K562 (cell line): Measurements from ENCODE around the gene CTBP2. TPM values are rescaled to one million over a fixed set of nuclear protein-coding genes. Genes with fewer than 3 reads are reported as not detected.

Experiments
- ATAC-seq: fragments of 200-7000 bp; cut with Tn5 transposase; 3 replicates; pipeline ENCODE4 v1.9.1; 2020; ENCODE audit warnings: moderate library complexity
- BruUV-seq: library from RNA; stranded (reverse); fragments of 400-500 nt; replicated peaks from 2 replicates; lab custom pipeline; 2021; lab: Mats Ljungman, UMichigan
- CTCF ChIA-PET: fragments of 300-600 bp; formaldehyde crosslinking; extraction: SDS; loops from one replicate; lab custom pipeline; 2021; ENCODE audit warnings: low intra/inter-chr PET ratio; lab: Yijun Ruan, JAX
- POLR2A ChIA-PET: fragments of 300-600, 350-650 bp; sonication (Branson Sonifier 250); formaldehyde crosslinking; extraction: SDS; loops from one replicate; lab custom pipeline; 2021; ENCODE audit warnings: antibody characterized with exemption, inconsistent platforms; lab: Yijun Ruan, JAX
- DNase-seq, 4 experiments: peaks; one replicate each; pipeline versions ENCODE4 v3.0.0 to v3.0.0-alpha.2; 2011 to 2018; ENCODE audit warnings: low spot score in 3 of 4, mixed read lengths in 3 of 4; ENCODE audit errors: extremely low read depth in 1 of 4
- FAIRE-seq: peaks from 2 replicates; lab custom pipeline; 2011; peaks lifted over from hg19 to GRCh38; lab: Jason Lieb, UNC
- H2AFZ ChIP-seq: 2 replicates; pipeline ENCODE4 v1.6.0; 2011; ENCODE audit warnings: low read depth, low read length, control low read depth, inconsistent platforms
- H3K27ac ChIP-seq: fragments of 200-600 bp; 3 replicates; pipeline ENCODE4 v1.8.0; 2011; ENCODE audit warnings: low read depth, mild to moderate bottlenecking, control low read depth, inconsistent platforms, low read length, moderate library complexity, mixed read lengths; ENCODE audit errors: extremely low read depth
- H3K27me3 ChIP-seq, 2 experiments: fragments of 300-600 bp in 1 of 2; 2 replicates in 1 of 2; 3 replicates in 1 of 2; pipeline versions ENCODE4 v1.6.0 to v1.8.0; 2011; ENCODE audit warnings: inconsistent platforms in 2 of 2, low read length in 2 of 2, mild to moderate bottlenecking in 1 of 2, mixed read lengths in 1 of 2, moderate library complexity in 1 of 2; ENCODE audit not compliant: control insufficient read depth in 2 of 2, insufficient read depth in 2 of 2
- H3K36me3 ChIP-seq: fragments of 300-600 bp; 3 replicates; pipeline ENCODE4 v1.8.0; 2011; ENCODE audit warnings: mild to moderate bottlenecking, low read length, inconsistent platforms; ENCODE audit not compliant: control insufficient read depth, insufficient read depth
- H3K4me1 ChIP-seq, 2 experiments: fragments of 200-600 bp in 1 of 2; replicated peaks in 1 of 2; 2 replicates in 1 of 2; 3 replicates in 1 of 2; pipeline versions ENCODE4 v1.5.1 to v1.8.0; 2011; ENCODE audit warnings: inconsistent platforms in 2 of 2, low read length in 2 of 2, mild to moderate bottlenecking in 1 of 2, mixed read lengths in 1 of 2, moderate library complexity in 1 of 2; ENCODE audit not compliant: control insufficient read depth in 2 of 2, insufficient read depth in 2 of 2
- H3K4me2 ChIP-seq: 2 replicates; pipeline ENCODE4 v1.6.1; 2011; ENCODE audit warnings: low read length, control low read depth, inconsistent platforms, mixed read lengths; ENCODE audit not compliant: insufficient read depth
- H3K4me3 ChIP-seq: fragments of 200-600 bp; sonication (generic), shearing (Covaris generic); 2 replicates; pipeline ENCODE4 v1.5.1; 2016; ENCODE audit warnings: control low read depth, inconsistent platforms
- H3K79me2 ChIP-seq: fragments of 200-600 bp; 3 replicates; pipeline ENCODE4 v1.8.0; 2011; ENCODE audit warnings: low read length, inconsistent platforms; ENCODE audit not compliant: control insufficient read depth, insufficient read depth
- H3K9ac ChIP-seq, 2 experiments: 2 replicates each; pipeline versions ENCODE4 v1.6.0 to v1.6.1; 2011; ENCODE audit warnings: low read depth in 2 of 2, low read length in 2 of 2, control low read depth in 1 of 2, inconsistent platforms in 1 of 2, mild to moderate bottlenecking in 1 of 2, mixed read lengths in 1 of 2; ENCODE audit not compliant: insufficient read depth in 1 of 2
- H3K9me1 ChIP-seq: one replicate; pipeline ENCODE4 v1.6.0; 2011; ENCODE audit warnings: inconsistent platforms, mild to moderate bottlenecking, low read length, moderate library complexity; ENCODE audit not compliant: control insufficient read depth, insufficient read depth
- H3K9me3 ChIP-seq: replicated peaks from 2 replicates; pipeline ENCODE4 v1.5.1; 2011; ENCODE audit warnings: low read depth, low read length, inconsistent platforms; ENCODE audit not compliant: control insufficient read depth, insufficient read depth
- H4K20me1 ChIP-seq: replicated peaks from 2 replicates; pipeline ENCODE4 v1.6.1; 2011; ENCODE audit warnings: low read length, inconsistent platforms, mixed read lengths; ENCODE audit not compliant: control insufficient read depth, insufficient read depth
- BRCA1 ChIP-seq, 2 experiments: fragments of 450-650 bp in 1 of 2; sonication (generic) in 1 of 2; formaldehyde crosslinking in 1 of 2; IDR thresholded peaks; 2 replicates each; pipeline versions ENCODE4 v1.5.0 to v1.6.1; 2017 to 2020; ENCODE audit warnings: mild to moderate bottlenecking in 1 of 2, missing genetic modification reagents in 1 of 2
- GATA2 ChIP-seq: sonication (generic); formaldehyde crosslinking; IDR thresholded peaks from 2 replicates; pipeline ENCODE4 v1.4.0; 2020; ENCODE audit warnings: mild to moderate bottlenecking, missing genetic modification reagents
- SNIP1 ChIP-seq: fragments of 450-650 bp; IDR thresholded peaks from 2 replicates; pipeline ENCODE4 v1.7.1; 2017; ENCODE audit warnings: low read depth, mild to moderate bottlenecking
- ZNF551 ChIP-seq: fragments of 250-450 bp; sonication (Bioruptor Pico); IDR thresholded peaks from 2 replicates; pipeline ENCODE4 v1.5.0; 2021; ENCODE audit warnings: mild to moderate bottlenecking, moderate library complexity
- WGBS: fragments of 100-300 bp; shearing (Covaris generic); methylation state at CpG from one replicate; pipeline ENCODE4 v1.1.6; 2016; ENCODE audit warnings: low coverage, mixed read lengths; ENCODE audit not compliant: insufficient coverage; ENCODE audit errors: missing lambda C conversion rate; 5-methylcytosine and 5-hydroxymethylcytosine counted together
- in situ Hi-C: fragments of 300-500 bp; cut with MboI; formaldehyde crosslinking; loops from 4 replicates; pipeline ENCODE4 v1.15.0; 2018; ENCODE audit warnings: inconsistent platforms, mixed read lengths
- intact Hi-C: fragments of 100-400 bp; cut with micrococcal nuclease; formaldehyde crosslinking; loops from 2 replicates; pipeline ENCODE4 v1.14.2; 2022
- polyA plus RNA-seq, 8 experiments: library from polyadenylated mRNA; depleted of rRNA in 4 of 8; stranded (reverse) in 5 of 8; unstranded in 3 of 8; fragments of >200 nt; fragmentation: Nextera tagmentation in 2 of 8; fragmentation: Illumina TruSeq in 1 of 8; extraction: Ambion mirVana in 2 of 8; extraction: Trizol in 1 of 8; gene quantifications; 2 replicates each; pipeline versions ENCODE4 v1.2.1 to v1.2.3, GENCODE V29; 2011 to 2014; ENCODE audit warnings: inconsistent platforms in 1 of 8, missing spikeins in 1 of 8
- total RNA-seq, 7 experiments: library from RNA; depleted of rRNA in 6 of 7; stranded (reverse); fragments of >200 nt in 6 of 7; fragmentation: Illumina TruSeq in 2 of 7; extraction: Trizol in 2 of 7; gene quantifications; 2 replicates each; pipeline versions ENCODE4 v1.2.1 to v1.2.3, GENCODE V29; 2011 to 2021; ENCODE audit warnings: low replicate concordance in 1 of 7
- TF ChIP-seq, protein P1 (sequence below): fragments of 450-650 bp; IDR thresholded peaks from 2 replicates; pipeline ENCODE4 v1.7.0; 2016; ENCODE audit warnings: borderline replicate concordance
- TF ChIP-seq, protein P2 (sequence below): fragments of 450-650 bp; IDR thresholded peaks from 2 replicates; pipeline ENCODE4 v1.6.1; 2016; ENCODE audit warnings: missing biosample characterization, missing genetic modification characterization

Gene CTBP2
- total and polyA plus RNA-seq, 9 of the 15 experiments (the other 6 are each of a cell fraction or from before 2014, with no cell fraction given), result 1.3 to 8.8 (median 5.1) TPM

DNA sequence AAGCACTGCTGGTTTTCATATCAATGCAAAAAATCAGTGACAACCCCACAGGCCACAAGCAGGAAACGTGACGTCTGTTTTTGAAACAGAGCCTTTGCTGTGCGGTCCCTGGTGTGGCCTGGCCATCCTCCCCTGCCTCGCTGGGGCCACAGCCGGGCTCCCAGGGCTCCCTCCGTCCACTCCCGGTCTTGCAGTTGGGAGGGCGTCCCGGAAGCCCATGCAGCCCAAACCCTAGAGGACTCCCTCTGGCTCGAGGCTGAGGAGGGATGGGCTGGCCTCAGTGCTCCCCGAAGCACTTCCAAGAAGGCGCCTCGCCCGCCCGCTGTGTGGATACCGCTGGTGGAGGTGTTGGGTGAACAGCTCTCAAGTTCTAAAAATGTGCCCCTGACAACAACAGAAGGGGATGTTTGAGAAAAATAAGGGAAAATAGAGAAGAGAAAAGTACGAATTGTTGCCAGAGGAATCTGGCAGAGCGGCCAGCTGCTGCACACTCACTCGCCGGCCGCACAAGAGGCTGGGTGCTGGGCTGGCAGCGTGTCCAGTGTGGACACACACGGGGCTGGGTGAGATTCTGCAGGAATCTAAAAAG is 144.9 kb downstream of the CTBP2 start (continued):
- TF ChIP-seq, protein P1, sequence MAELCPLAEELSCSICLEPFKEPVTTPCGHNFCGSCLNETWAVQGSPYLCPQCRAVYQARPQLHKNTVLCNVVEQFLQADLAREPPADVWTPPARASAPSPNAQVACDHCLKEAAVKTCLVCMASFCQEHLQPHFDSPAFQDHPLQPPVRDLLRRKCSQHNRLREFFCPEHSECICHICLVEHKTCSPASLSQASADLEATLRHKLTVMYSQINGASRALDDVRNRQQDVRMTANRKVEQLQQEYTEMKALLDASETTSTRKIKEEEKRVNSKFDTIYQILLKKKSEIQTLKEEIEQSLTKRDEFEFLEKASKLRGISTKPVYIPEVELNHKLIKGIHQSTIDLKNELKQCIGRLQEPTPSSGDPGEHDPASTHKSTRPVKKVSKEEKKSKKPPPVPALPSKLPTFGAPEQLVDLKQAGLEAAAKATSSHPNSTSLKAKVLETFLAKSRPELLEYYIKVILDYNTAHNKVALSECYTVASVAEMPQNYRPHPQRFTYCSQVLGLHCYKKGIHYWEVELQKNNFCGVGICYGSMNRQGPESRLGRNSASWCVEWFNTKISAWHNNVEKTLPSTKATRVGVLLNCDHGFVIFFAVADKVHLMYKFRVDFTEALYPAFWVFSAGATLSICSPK, result no peak
- TF ChIP-seq GATA2 (no peak), ZNF551 (CRISPR knock-in tag) (no peak), SNIP1 (no peak)
- TF ChIP-seq, protein P2, sequence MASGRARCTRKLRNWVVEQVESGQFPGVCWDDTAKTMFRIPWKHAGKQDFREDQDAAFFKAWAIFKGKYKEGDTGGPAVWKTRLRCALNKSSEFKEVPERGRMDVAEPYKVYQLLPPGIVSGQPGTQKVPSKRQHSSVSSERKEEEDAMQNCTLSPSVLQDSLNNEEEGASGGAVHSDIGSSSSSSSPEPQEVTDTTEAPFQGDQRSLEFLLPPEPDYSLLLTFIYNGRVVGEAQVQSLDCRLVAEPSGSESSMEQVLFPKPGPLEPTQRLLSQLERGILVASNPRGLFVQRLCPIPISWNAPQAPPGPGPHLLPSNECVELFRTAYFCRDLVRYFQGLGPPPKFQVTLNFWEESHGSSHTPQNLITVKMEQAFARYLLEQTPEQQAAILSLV (tag), result no peak

DNA sequence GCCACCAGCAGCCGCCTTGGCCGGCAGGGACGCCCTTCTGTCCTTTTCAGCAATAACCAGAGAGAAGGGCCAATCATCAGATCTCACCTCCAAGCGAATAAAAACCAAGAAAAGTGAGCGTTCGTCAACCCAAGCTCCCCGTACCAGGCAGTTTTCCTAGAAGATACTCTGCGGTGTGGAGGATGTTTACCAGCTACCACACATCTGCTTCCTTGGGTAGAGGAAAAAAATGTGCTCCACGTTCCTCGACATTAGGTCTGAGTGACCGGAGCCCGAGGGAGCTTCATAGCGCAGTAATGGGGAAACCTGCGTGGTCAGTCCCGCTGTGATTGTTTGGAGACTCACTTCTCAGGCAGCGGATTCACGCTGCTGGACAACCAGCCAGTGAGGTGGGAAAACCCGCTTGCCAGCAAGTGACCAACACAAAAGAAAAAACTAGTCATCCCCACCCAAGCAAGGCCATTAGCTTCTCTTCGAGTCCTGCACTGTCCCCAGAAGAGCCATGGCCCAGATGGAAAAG is 145.5 kb downstream of the CTBP2 start:
- Histone ChIP-seq H3K27me3 (no peaks in the 10 kb centered on the region), H3K4me3 (no peak overlapping the region), H3K9ac (no peak overlapping the region), H3K4me1 (no peaks in the 10 kb centered on the region), H3K9me1 (no peaks in the 10 kb centered on the region), H3K9me3 (no peaks in the 10 kb centered on the region), H3K79me2 (no peaks in the 10 kb centered on the region), H3K27ac (no peak overlapping the region), H3K36me3 (no peaks in the 10 kb centered on the region), H4K20me1 (no peaks in the 10 kb centered on the region), H3K4me2 (no peak overlapping the region), H2AFZ (no peak overlapping the region)
- ChIA-PET CTCF (no interaction called here), POLR2A (no interaction called here)
- TF ChIP-seq BRCA1 (IDR thresholded peaks at IDR 0.05) (no peak), BRCA1 (CRISPR knock-in tag; IDR thresholded peaks at IDR 0.05) (no peak)
- DNase-seq (no peak), ATAC-seq (no peak), FAIRE-seq (no peak)
- in situ Hi-C loops (no loop called here), intact Hi-C loops (no loop called here)
- no TSS peak for BruUV-seq
- no CpG with 5 or more reads among the region's 19 CpGs for WGBS
